Trophoblast cell (in vitro differentiated cells and primary cell): ENCODE measurements around the gene HAL.

Experiments
- DNase-seq, 2 donors: peaks; one replicate each; pipeline ENCODE4 v3.0.0-alpha.2; 2016
- H2AFZ ChIP-seq: 2 replicates; pipeline ENCODE4 v1.6.1; 2013; ENCODE audit warnings: low read length, moderate library complexity, mild to moderate bottlenecking; ENCODE audit not compliant: insufficient read depth, poor library complexity
- H2AK5ac ChIP-seq: 2 replicates; pipeline ENCODE4 v1.6.1; 2013; ENCODE audit warnings: mild to moderate bottlenecking, low read length
- H2BK120ac ChIP-seq: 2 replicates; pipeline ENCODE4 v1.6.1; 2013; ENCODE audit warnings: low read length, mild to moderate bottlenecking, moderate library complexity; ENCODE audit not compliant: insufficient read depth, poor library complexity
- H2BK12ac ChIP-seq: 2 replicates; pipeline ENCODE4 v1.6.1; 2013; ENCODE audit warnings: mild to moderate bottlenecking, low read length, moderate library complexity
- H2BK5ac ChIP-seq: 2 replicates; pipeline ENCODE4 v1.6.1; 2013; ENCODE audit warnings: low read length, low read depth, moderate library complexity, mild to moderate bottlenecking; ENCODE audit not compliant: poor library complexity
- H3K14ac ChIP-seq: 2 replicates; pipeline ENCODE4 v1.6.1; 2013; ENCODE audit warnings: mild to moderate bottlenecking, low read length
- H3K18ac ChIP-seq: 2 replicates; pipeline ENCODE4 v1.6.1; 2013; ENCODE audit warnings: mild to moderate bottlenecking, low read length
- H3K23ac ChIP-seq: 2 replicates; pipeline ENCODE4 v1.6.1; 2013; ENCODE audit warnings: low read length
- H3K27ac ChIP-seq: 2 replicates; pipeline ENCODE4 v1.5.1; 2013; ENCODE audit warnings: low read depth, mild to moderate bottlenecking, inconsistent platforms, low read length, moderate library complexity
- H3K27me3 ChIP-seq: 2 replicates; pipeline ENCODE4 v1.6.1; 2013; ENCODE audit warnings: inconsistent platforms, mild to moderate bottlenecking, low read length, moderate library complexity; ENCODE audit not compliant: insufficient read depth
- H3K36me3 ChIP-seq, 2 experiments: 1 replicate in 1 of 2; 2 replicates in 1 of 2; pipeline ENCODE4 v1.6.1; 2013; ENCODE audit warnings: low read length in 2 of 2, mild to moderate bottlenecking in 2 of 2, moderate library complexity in 1 of 2; ENCODE audit not compliant: insufficient read depth in 2 of 2, control insufficient read depth in 1 of 2
- H3K4ac ChIP-seq: 2 replicates; pipeline ENCODE4 v1.6.1; 2013; ENCODE audit warnings: low read depth, mild to moderate bottlenecking, low read length, moderate library complexity
- H3K4me1 ChIP-seq, 2 experiments: 1 replicate in 1 of 2; 2 replicates in 1 of 2; pipeline ENCODE4 v1.6.1; 2013; ENCODE audit warnings: low read length in 2 of 2, mild to moderate bottlenecking in 2 of 2, moderate library complexity in 1 of 2; ENCODE audit not compliant: insufficient read depth in 2 of 2, control insufficient read depth in 1 of 2
- H3K4me2 ChIP-seq: 2 replicates; pipeline ENCODE4 v1.6.1; 2013; ENCODE audit warnings: inconsistent platforms, mild to moderate bottlenecking, low read length, moderate library complexity
- H3K4me3 ChIP-seq: 2 replicates; pipeline ENCODE4 v1.5.1; 2013; ENCODE audit warnings: mild to moderate bottlenecking, low read depth, low read length, inconsistent platforms
- H3K79me1 ChIP-seq: one replicate; pipeline ENCODE4 v1.6.1; 2013; ENCODE audit warnings: low read length
- H3K79me2 ChIP-seq: 2 replicates; pipeline ENCODE4 v1.6.1; 2013; ENCODE audit warnings: low read length, mild to moderate bottlenecking; ENCODE audit not compliant: control insufficient read depth, insufficient read depth, poor library complexity
- H3K9ac ChIP-seq: 2 replicates; pipeline ENCODE4 v1.6.1; 2013; ENCODE audit warnings: mild to moderate bottlenecking, low read length
- H3K9me3 ChIP-seq: 2 replicates; pipeline ENCODE4 v1.6.1; 2013; ENCODE audit warnings: low read depth, mild to moderate bottlenecking, control low read depth, inconsistent platforms, low read length; ENCODE audit not compliant: insufficient read depth
- H4K12ac ChIP-seq: 2 replicates; pipeline ENCODE4 v1.6.1; 2013; ENCODE audit warnings: low read depth, mild to moderate bottlenecking, low read length, moderate library complexity
- H4K8ac ChIP-seq: 2 replicates; pipeline ENCODE4 v1.6.1; 2013; ENCODE audit warnings: low read depth, mild to moderate bottlenecking, low read length, moderate library complexity
- H4K91ac ChIP-seq: one replicate; pipeline ENCODE4 v1.6.1; 2013; ENCODE audit warnings: low read depth, mild to moderate bottlenecking, low read length, moderate library complexity
- WGBS: extraction: QIAGEN DNeasy Blood & Tissue Kit; methylation state at CpG from one replicate; pipeline ENCODE4 v1.1.7; 2013; ENCODE audit warnings: missing lambda C conversion rate; ENCODE audit not compliant: insufficient read length, insufficient coverage; ENCODE audit errors: extremely low coverage; 5-methylcytosine and 5-hydroxymethylcytosine counted together

Gene HAL

DNA sequence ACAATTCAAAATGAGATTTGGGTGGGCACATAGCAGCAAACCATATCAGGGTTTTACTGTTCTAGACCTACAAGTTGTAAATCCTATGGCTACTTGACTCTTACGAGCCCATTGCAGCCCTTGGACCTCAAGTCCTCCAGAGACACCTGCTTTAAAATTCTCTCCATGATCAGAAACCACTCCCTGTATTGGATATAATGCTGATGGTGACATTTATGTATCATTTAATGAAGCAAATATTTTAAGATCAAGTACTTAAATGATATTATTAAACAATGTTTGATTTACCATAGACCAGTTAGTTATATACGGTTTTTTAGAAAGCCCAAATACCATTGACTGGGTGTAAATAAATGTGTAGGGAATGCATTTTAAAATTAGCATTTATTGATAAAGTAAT, 28.8 kb downstream of the HAL start:
- Histone ChIP-seq H3K36me3 (no peaks in the 10 kb centered on the region), H4K91ac (peak overlapping the region; percentile 63)

GRCh38 chr12:95966287-95966870, 29.8 kb downstream of the HAL start:
- Histone ChIP-seq H4K8ac (no peak overlapping the region), H3K4me2 (peak overlapping the region; percentile 31), H3K36me3 (no peaks in the 10 kb centered on the region), H4K91ac (peak overlapping the region; percentile 63), H3K4me1 (peaks cover 9 to 12% of the 10 kb centered on the region in 2 experiments), H3K18ac (no peak overlapping the region), H3K4ac (no peak overlapping the region), H3K4me3 (no peak overlapping the region), H2AK5ac (no peak overlapping the region), H3K14ac (no peak overlapping the region), H2BK12ac (no peak overlapping the region), H3K9me3 (no peaks in the 10 kb centered on the region), H2BK120ac (no peak overlapping the region), H3K9ac (no peak overlapping the region), H3K79me2 (no peaks in the 10 kb centered on the region), H3K23ac (no peak overlapping the region), H2AFZ (no peak overlapping the region), H2BK5ac (peak overlapping the region; percentile 58), H3K79me1 (peaks cover 10% of the 10 kb centered on the region), H3K27ac (peak overlapping the region; percentile 79), H4K12ac (no peak overlapping the region), H3K27me3 (no peaks in the 10 kb centered on the region)
- no CpG with 5 or more reads among the region's 7 CpGs for WGBS
- peak; percentile 61 to 79 for DNase-seq

More for the DNA sequence above, 28.8 kb downstream of the HAL start:
- Histone ChIP-seq H4K12ac (no peak overlapping the region), H3K27me3 (no peaks in the 10 kb centered on the region), H3K4me2 (no peak overlapping the region), H3K79me2 (no peaks in the 10 kb centered on the region), H2BK120ac (no peak overlapping the region), H3K79me1 (peaks cover 13% of the 10 kb centered on the region), H3K9me3 (no peaks in the 10 kb centered on the region), H3K27ac (peak overlapping the region; percentile 79), H3K18ac (no peak overlapping the region), H3K9ac (no peak overlapping the region), H3K14ac (no peak overlapping the region), H2BK5ac (no peak overlapping the region), H4K8ac (no peak overlapping the region), H3K23ac (no peak overlapping the region), H2BK12ac (peak overlapping the region; percentile 15), H3K4me3 (no peak overlapping the region), H3K4me1 (peaks cover 14 to 18% of the 10 kb centered on the region in 2 experiments), H2AK5ac (no peak overlapping the region), H3K4ac (no peak overlapping the region), H2AFZ (no peak overlapping the region)
- DNase-seq: no peak
- no CpG with 5 or more reads among the region's 2 CpGs for WGBS

GRCh38 chr12:95963096-95963495, 33.0 kb downstream of the HAL start:
- Histone ChIP-seq H3K4me2 (no peak overlapping the region), H3K4me3 (no peak overlapping the region), H3K9ac (no peak overlapping the region), H2BK5ac (no peak overlapping the region), H2BK120ac (no peak overlapping the region), H3K27me3 (no peaks in the 10 kb centered on the region), H3K4ac (no peak overlapping the region), H4K12ac (no peak overlapping the region), H3K18ac (no peak overlapping the region), H3K23ac (no peak overlapping the region), H3K79me2 (no peaks in the 10 kb centered on the region), H2AFZ (no peak overlapping the region), H3K27ac (no peak overlapping the region), H4K8ac (no peak overlapping the region), H2BK12ac (no peak overlapping the region), H3K79me1 (peaks cover 4% of the 10 kb centered on the region), H2AK5ac (no peak overlapping the region), H3K9me3 (no peaks in the 10 kb centered on the region), H3K14ac (no peak overlapping the region), H4K91ac (no peak overlapping the region), H3K4me1 (peaks cover 5 to 8% of the 10 kb centered on the region in 2 experiments), H3K36me3 (no peaks in the 10 kb centered on the region)
- no CpG with 5 or more reads among the region's 2 CpGs for WGBS
- no peak for DNase-seq

- Histone ChIP-seq H3K23ac (no peak overlapping the region), H3K18ac (no peak overlapping the region), H4K12ac (no peak overlapping the region), H3K4ac (no peak overlapping the region), H3K9me3 (no peaks in the 10 kb centered on the region), H3K4me3 (no peak overlapping the region), H4K8ac (no peak overlapping the region), H3K4me2 (no peak overlapping the region), H3K9ac (no peak overlapping the region), H3K4me1 (peaks cover 4 to 7% of the 10 kb centered on the region in 2 experiments), H2AFZ (no peak overlapping the region), H3K79me2 (no peaks in the 10 kb centered on the region), H4K91ac (no peak overlapping the region), H2BK120ac (no peak overlapping the region), H3K27me3 (no peaks in the 10 kb centered on the region), H2AK5ac (no peak overlapping the region), H3K14ac (no peak overlapping the region), H3K79me1 (peaks cover 4% of the 10 kb centered on the region), H3K27ac (no peak overlapping the region), H3K36me3 (no peaks in the 10 kb centered on the region), H2BK12ac (no peak overlapping the region), H2BK5ac (no peak overlapping the region)
- WGBS: no CpG with 5 or more reads among the region's 7 CpGs
- no peak for DNase-seq
These were observed 33.9 kb downstream of the HAL start for GRCh38 chr12:95962222-95962621.
